ENCODE results near the gene THBS4. TPM values are rescaled to one million over a fixed set of nuclear protein-coding genes. Genes with fewer than 3 reads are reported as not detected.

The THBS4 gene
- total RNA-seq, 1 experiment from 2014 or later = 1.2 TPM

DNA sequence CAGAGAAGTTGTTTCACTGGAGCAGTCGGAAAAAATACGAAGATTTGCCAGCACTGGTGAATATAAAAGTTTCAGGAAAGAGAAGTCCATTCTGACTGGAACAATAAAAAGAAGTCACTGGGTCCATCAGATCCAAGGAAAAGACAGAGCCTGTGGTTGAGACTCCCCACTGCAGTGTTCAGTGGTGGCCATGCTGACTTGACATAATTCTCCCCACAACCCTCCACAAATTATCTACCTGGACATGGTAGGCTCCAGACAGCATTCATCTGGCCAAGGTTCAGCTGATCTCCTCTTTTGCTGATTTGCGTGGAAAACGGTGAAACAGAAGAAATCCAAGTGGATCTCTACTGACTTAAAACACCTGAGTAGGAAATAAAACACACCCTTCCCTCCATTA is 8.0 kb downstream of the THBS4 start:
- no peak for DNase-seq (ENCODE audit: low spot score)

- no peak for DNase-seq (ENCODE audit: low spot score)
Measured at GRCh38 chr5:80048084-80048780, 13.1 kb downstream of the THBS4 start.

DNA sequence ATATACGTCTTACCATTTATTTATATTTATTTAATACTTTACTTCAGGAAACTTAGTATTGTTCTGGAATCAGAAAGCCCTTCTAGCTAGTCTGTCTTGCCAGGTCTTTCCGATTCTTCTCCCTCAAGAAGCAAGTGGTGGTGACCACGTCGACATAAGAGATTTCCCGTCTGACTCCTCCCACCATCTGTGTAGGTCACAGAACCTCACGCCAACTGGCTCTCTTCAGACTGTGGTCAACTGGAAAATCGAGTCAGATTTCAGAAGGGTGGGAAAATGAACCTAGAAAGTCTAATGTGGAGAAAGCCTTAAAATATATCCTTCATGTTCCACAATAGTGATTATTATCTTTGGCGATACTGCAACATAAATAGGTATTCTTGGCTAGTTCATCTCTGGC is 17.3 kb downstream of the THBS4 start:
- no peak for DNase-seq (ENCODE audit: low spot score)

- DNase-seq (ENCODE audit: low spot score) = peak; percentile 39
Measured at GRCh38 chr5:80054682-80055081, 19.5 kb downstream of the THBS4 start.

DNA sequence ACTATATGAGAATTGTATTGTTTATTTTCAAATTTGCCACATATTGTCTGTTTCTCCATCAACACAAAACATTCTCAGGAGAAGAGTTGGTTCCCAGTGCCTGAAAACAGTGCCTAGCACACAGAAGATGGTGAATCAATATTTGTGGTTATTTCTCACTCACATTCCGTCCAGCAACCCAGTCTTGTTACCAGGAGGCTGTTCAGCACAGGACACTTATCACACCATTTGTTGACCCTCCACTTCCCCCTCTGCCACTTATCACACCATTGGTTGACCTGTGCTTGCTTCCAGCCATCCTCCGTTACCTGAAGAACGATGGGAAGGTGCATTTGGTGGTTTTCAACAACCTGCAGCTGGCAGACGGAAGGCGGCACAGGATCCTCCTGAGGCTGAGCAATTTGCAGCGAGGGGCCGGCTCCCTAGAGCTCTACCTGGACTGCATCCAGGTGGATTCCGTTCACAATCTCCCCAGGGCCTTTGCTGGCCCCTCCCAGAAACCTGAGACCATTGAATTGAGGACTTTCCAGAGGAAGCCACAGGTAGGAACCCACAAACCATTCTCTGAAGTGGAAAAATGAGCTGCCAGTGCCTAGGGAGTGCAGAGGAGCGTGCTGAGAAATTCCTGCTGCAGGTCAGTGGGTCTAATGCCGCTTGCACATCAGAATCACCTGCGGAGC is 20.5 kb downstream of the THBS4 start:
- no peak for DNase-seq (ENCODE audit: low spot score)

GRCh38 chr5:80057099-80057498 is 22.0 kb downstream of the THBS4 start:
- no peak for DNase-seq (ENCODE audit: low spot score)

- no peak for DNase-seq (ENCODE audit: low spot score)
Measured at GRCh38 chr5:80057921-80058320, 22.8 kb downstream of the THBS4 start.

DNA sequence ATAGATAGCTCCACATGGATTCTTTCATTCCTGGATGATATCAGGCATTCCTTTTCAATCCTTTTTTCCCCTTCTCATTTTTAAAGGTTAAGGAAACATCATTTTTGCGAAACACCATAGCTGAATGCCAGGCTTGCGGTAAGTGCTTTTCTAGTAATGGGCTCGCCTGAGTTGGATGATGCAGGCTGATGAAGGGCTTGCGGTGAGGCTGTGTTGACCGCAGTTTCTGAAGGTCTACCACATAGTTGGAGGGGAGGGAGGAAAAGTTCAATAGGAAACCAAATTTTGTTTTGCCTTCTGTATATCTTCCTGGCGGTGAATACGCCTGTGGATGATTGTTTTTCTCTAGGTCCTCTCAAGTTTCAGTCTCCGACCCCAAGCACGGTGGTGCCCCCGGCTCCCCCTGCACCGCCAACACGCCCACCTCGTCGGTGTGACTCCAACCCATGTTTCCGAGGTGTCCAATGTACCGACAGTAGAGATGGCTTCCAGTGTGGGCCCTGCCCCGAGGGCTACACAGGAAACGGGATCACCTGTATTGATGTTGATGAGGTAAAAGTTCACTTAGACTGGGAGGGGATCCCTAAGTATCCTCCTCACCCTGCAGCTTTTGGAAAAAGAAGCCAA is 24.3 kb downstream of the THBS4 start:
- DNase-seq (ENCODE audit: low spot score) = no peak

- DNase-seq (ENCODE audit: low spot score) = no peak
Measured at GRCh38 chr5:80060966-80061365, 25.8 kb downstream of the THBS4 start.

DNA sequence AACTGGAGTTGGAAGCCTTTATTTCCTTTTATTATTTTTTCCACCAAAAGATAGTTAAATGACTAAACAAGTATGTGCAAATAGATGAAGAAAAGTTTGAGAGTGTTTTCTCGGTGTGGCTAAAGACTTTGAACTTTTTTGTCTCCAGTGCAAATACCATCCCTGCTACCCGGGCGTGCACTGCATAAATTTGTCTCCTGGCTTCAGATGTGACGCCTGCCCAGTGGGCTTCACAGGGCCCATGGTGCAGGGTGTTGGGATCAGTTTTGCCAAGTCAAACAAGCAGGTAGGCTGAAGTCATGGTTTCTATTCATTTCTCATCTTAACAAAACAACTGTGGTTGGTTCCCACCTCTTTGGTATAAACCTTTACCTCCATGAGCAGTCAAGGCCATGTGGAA is 26.4 kb downstream of the THBS4 start:
- no peak for DNase-seq (ENCODE audit: low spot score)

DNA sequence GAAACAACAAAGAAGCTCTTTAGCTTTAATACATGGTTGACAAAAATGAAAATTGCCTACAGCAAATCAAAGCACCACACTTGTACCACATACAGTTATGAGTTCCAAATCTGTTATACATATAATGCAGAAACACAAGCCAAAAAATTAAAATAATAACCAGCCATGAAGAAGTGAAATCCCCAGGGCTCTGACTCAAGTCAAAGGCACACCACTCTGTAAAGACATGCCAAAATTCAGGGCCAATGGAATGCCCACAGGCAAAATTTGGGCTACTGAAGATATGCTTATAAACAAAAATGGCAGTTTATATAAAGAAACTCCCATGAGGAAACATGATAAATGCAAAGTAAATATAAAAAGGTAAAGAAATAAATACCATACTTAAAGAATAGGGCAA is 29.0 kb downstream of the THBS4 start:
- DNase-seq (ENCODE audit: low spot score) = no peak

- DNase-seq (ENCODE audit: low spot score) = no peak
Measured at GRCh38 chr5:80067016-80067415, 31.9 kb downstream of the THBS4 start.

GRCh38 chr5:80067531-80068245 is 32.5 kb downstream of the THBS4 start:
- DNase-seq (ENCODE audit: low spot score) = no peak

- DNase-seq (ENCODE audit: low spot score) = no peak
Measured at GRCh38 chr5:80068246-80068636, 33.1 kb downstream of the THBS4 start.

DNA sequence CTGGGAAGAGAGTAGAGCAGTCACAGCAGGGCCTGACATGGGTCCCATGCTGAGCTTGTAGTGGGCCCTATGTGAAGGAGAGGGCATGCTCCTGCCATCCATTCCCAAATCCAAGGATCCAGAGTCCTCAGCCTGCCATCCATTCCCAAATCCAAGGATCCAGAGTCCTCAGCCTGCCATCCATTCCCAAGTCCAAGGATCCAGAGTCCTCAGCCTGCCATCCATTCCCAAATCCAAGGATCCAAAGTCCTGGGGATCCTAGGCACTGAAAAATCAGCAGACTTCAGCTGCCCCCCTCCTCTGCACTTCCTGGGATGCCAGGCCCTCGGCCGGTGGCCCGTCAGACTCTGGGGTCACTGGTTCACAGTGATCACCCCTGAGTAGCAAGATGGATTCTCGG is 33.6 kb downstream of the THBS4 start:
- no peak for DNase-seq (ENCODE audit: low spot score)

- DNase-seq (ENCODE audit: low spot score) = no peak
Measured at GRCh38 chr5:80069251-80069800, 34.2 kb downstream of the THBS4 start.

- no peak for DNase-seq (ENCODE audit: low spot score)
Measured at GRCh38 chr5:80069918-80070318, 34.8 kb downstream of the THBS4 start.

DNA sequence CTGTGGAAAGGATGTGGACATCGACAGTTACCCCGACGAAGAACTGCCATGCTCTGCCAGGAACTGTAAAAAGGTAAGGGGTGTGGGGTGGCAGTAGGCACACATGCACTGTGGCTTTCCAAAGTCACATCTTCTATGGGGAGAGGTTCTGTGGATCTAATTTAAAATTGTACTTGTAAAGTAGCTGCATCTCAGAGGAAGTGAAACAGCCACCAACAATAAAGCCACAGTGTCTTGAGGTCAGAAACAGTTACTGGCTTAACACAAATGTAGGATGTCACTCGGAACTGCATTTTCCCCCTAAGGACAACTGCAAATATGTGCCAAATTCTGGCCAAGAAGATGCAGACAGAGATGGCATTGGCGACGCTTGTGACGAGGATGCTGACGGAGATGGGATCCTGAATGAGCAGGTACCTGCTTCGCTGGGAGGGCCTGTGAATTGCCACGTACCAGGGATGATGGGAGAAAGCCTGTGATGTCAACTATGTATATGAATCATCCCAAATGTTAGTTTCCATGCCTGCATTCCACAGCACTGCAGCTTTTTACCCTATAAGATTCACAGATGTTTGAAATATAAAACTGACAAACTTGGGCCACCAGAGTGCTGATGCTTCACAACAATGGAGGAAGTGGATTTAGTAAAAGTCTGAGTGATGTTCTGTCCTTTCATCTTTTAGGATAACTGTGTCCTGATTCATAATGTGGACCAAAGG is 35.3 kb downstream of the THBS4 start:
- DNase-seq (ENCODE audit: low spot score) = no peak

- no peak for DNase-seq (ENCODE audit: low spot score)
Measured at GRCh38 chr5:80071510-80072021, 36.4 kb downstream of the THBS4 start.

- peak; percentile 28 for DNase-seq (ENCODE audit: low spot score)
Measured at GRCh38 chr5:80072103-80073073, 37.2 kb downstream of the THBS4 start.

All from A172 (cell line).